ENCODE results near the gene SLC16A12.

DNA sequence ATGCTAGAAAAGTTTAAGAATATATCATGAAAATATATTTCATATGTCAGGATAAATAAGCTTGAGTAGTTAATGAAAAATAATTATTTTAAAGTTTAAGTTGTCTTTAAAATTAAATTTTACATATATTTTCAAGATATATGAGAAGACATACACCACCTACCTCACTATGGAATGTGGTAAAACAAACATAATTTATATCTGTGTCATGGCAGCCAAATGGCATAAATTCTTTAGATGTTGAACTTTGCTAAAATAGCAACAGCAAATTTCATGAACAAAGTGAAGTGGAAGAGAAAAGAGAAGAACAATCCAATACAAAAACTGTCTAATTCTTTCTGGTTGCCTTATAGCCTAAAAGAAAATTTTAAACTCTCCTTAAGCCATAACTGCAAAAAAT, 39.6 kb upstream of the SLC16A12 start:
- TF ChIP-seq, protein P1, sequence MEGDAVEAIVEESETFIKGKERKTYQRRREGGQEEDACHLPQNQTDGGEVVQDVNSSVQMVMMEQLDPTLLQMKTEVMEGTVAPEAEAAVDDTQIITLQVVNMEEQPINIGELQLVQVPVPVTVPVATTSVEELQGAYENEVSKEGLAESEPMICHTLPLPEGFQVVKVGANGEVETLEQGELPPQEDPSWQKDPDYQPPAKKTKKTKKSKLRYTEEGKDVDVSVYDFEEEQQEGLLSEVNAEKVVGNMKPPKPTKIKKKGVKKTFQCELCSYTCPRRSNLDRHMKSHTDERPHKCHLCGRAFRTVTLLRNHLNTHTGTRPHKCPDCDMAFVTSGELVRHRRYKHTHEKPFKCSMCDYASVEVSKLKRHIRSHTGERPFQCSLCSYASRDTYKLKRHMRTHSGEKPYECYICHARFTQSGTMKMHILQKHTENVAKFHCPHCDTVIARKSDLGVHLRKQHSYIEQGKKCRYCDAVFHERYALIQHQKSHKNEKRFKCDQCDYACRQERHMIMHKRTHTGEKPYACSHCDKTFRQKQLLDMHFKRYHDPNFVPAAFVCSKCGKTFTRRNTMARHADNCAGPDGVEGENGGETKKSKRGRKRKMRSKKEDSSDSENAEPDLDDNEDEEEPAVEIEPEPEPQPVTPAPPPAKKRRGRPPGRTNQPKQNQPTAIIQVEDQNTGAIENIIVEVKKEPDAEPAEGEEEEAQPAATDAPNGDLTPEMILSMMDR (IDR thresholded peaks at IDR 0.05) = no peak
- no peak for TF ChIP-seq POLR2A (IDR thresholded peaks at IDR 0.05)
